ENCODE results near the gene RALB.

- no peak for TF ChIP-seq CTCF (IDR thresholded peaks at IDR 0.05; ENCODE audit: low read depth, low read length, poor library complexity, severe bottlenecking)
- no peak for TF ChIP-seq EZH2phosphoT487 (IDR thresholded peaks at IDR 0.05; ENCODE audit: borderline replicate concordance, low read length)
Observed at GRCh38 chr2:120225549-120226065, 27.0 kb upstream of the RALB start.
